GM13977 (cell line): Measurements from ENCODE around the gene CCL28.
"Not testable (repeated sequence)": the region's sequence is repeated elsewhere in the genome, so short reads cannot be mapped to it uniquely, and the experiment has no call there.

Experiments
- DNase-seq: peaks from one replicate; pipeline ENCODE4 v3.0.0; 2012; ENCODE audit warnings: low spot score
- in situ Hi-C: fragments of 300-500 bp; cut with MboI; formaldehyde crosslinking; loops from one replicate; pipeline ENCODE4 v1.12.0; 2022; ENCODE audit warnings: low sequenced_read_pairs, low pct_unique_long_range_greater_than_20kb, mixed read lengths, inconsistent platforms; ENCODE audit not compliant: unreplicated experiment
- TF ChIP-seq, protein P1 (sequence below): IDR thresholded peaks from 2 replicates; pipeline ENCODE4 v1.5.1; 2012; ENCODE audit warnings: mild to moderate bottlenecking, control low read depth; ENCODE audit not compliant: insufficient read depth; ENCODE audit errors: extremely low read depth, missing control alignments

Gene CCL28

DNA sequence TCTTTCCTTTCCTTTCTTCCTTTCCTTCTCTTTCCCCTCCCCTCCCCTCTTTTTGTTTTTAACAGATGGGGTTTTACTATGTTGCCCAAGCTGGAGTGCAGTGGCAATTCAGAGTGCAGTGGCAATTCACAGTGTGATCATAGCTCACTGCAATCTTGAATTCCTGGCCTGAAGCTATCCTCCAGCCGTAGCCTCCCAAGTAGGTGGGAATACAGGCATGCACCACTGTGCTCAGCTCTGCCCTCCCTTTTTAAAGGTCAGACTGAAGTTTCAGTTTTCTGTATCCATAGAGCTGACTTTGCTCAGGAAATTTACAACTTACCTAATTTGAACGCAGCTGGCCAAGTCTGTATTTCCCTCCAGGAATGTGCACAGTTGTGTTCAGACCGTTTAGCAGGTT is 696 bp downstream of the CCL28 start:
- in situ Hi-C loops, result no loop called here
- DNase-seq, result no peak
- TF ChIP-seq, protein P1, sequence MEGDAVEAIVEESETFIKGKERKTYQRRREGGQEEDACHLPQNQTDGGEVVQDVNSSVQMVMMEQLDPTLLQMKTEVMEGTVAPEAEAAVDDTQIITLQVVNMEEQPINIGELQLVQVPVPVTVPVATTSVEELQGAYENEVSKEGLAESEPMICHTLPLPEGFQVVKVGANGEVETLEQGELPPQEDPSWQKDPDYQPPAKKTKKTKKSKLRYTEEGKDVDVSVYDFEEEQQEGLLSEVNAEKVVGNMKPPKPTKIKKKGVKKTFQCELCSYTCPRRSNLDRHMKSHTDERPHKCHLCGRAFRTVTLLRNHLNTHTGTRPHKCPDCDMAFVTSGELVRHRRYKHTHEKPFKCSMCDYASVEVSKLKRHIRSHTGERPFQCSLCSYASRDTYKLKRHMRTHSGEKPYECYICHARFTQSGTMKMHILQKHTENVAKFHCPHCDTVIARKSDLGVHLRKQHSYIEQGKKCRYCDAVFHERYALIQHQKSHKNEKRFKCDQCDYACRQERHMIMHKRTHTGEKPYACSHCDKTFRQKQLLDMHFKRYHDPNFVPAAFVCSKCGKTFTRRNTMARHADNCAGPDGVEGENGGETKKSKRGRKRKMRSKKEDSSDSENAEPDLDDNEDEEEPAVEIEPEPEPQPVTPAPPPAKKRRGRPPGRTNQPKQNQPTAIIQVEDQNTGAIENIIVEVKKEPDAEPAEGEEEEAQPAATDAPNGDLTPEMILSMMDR, result no peak

DNA sequence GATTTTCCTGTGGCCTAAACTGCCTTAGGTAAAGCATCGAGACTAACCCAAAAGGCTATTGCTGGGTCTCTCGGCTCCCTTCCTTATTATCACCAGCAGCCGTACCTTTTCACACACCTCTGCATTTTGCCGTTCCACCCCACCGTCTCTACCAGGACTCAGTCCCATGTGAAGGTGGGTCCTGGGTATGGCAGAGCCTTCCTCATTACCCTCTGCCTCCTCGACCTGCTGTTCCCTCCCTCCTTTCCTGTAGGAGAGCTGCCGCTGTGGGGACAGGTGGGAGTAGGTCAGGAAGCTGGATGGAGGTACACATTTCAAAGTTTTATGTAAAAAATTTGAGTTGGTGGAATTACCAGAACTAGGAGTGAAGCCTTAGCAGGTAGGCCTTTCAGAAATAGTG is 1.8 kb downstream of the CCL28 start:
- TF ChIP-seq, protein P1, result no peak
- no peak for DNase-seq
- in situ Hi-C loops, result no loop called here

DNA sequence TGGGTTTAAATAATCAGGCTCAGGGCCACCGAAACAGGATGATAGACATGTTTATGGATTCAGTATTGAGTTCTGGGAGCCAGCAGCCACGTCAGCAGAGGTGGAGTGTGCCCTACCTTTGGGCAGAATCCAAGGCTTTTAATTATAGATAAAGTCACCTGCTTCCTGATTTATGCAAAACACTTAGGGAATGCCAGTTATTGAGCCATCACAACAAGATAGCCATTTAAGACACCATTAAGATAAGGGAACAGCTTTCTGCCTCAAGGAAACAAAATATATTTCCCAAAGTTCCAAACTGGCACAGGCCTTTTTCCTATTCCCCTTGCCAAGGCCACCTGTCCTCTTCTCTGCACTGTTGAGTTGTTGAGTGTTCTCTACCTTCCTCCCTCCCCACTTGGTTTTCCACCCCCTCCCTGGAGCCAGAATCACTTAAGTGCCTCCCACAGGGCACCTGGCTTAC is 2.4 kb downstream of the CCL28 start:
- TF ChIP-seq, protein P1, result no peak
- DNase-seq, result no peak
- in situ Hi-C loops, result no loop called here

DNA sequence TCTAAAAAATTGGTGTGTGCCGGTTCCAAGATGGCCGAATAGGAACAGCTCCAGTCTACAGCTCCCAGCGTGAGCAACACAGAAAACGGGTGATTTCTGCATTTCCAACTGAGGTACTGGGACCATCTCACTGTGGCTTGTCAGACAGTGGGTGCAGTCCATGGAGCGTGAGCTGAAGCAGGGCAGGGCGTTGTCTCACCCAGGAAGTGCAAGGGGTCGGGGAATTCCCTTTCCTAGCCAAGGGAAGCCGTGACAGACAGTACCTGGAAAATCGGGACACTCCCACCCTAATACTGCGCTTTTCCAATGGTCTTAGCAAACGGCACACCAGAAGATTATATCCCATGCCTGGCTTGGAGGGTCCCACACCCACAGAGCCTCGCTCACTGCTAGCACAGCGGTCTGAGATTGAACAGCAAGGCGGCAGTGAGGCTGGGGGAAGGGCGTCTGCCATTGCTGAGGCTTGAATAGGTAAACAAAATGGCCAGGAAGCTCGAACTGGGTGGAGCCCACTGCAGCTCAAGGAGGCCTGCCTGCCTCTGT is 9.6 kb downstream of the CCL28 start:
- in situ Hi-C loops, DNase-seq: not testable (repeated sequence)

DNA sequence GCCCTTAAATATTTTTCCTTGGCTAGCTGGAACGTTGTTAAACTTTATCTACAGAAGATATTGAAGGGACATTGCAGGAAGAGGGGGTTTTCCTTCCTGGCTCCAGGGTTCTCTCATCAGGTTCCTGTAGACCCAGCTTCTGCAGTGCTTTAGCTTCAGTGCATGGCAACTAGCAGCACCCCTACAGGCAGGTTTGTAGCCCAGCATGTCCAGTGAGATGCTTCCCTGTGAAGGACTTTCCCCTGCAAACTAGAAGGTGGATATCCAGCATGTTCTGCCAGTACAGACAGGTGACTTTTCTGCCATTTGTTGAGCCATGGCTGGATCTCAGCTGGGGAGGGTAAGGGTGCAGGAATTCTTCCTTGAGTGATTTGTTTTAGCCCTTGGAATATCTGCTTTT is 10.4 kb downstream of the CCL28 start:
- TF ChIP-seq, protein P1, result no peak
- no peak for DNase-seq
- in situ Hi-C loops, result no loop called here

DNA sequence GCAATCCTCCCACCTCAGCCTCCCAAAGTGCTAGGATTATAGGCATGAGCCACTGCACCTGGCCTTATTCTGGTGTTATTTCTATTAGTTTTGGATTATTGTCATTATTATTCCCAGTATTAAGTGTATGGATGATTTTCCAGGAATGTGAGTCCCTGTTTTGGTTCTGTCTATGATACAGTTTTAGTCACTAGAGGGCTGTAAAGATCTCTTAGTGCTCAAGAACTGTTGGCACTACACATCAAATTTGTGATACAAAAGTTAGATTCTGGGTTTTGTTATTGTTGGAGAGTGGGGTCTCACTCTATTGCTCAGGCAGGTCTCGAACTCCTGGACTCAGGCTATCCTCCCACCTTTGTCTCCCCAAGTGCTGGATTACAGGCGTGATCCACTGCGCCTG is 12.1 kb downstream of the CCL28 start:
- in situ Hi-C loops, result no loop called here
- TF ChIP-seq, protein P1, result no peak
- DNase-seq, result no peak

DNA sequence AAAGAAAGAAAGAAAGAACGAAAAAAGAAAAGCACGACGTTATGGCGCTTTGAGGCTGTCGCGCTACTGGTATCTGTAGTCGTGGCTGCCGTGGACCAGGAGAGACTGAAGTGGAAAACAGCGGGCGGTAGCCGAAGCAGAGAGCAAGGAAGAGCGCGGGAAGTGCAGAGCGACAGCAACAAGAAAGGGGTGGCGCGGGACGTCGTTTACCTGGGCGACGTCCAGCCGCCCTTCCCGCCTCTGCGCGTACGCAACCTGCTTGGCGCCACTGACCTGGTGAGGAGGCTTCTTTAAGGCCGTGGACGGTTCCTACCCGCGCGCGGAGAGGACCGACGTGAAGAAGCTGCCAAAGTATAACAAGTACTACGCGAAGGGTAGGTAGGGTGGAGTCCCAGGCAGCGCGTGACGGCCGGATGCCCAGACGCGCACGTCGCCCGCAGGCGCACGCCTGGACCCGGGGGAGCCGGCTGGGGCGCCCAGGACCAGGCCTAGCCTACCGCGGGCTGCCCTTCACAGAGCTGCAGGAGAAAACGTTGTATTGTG is 15.4 kb downstream of the CCL28 start:
- DNase-seq, result peak; percentile 80
- in situ Hi-C loops, result loop anchor here (25.0 kb wide), 1 partner anchor 285 kb away; the partner anchor contains the start of gene ZNF131
- TF ChIP-seq, protein P1, result no peak
